Endothelial cell of umbilical vein (primary cell): ENCODE results near the gene ELK3.

ENCODE experiments used
- CTCF ChIP-seq, 2 donors: IDR thresholded peaks; 1 replicate in 1 of 2; 2 replicates in 1 of 2; pipeline ENCODE4 v1.5.1; 2011; ENCODE audit warnings: low read length in 2 of 2, mild to moderate bottlenecking in 2 of 2, moderate library complexity in 2 of 2, control low read depth in 1 of 2, inconsistent platforms in 1 of 2, low read depth in 1 of 2; ENCODE audit not compliant: insufficient read depth in 1 of 2; ENCODE audit errors: extremely low read depth in 1 of 2
- EZH2 ChIP-seq: IDR thresholded peaks from 2 replicates; pipeline ENCODE4 v1.6.1; 2012; ENCODE audit warnings: borderline replicate concordance, low read depth, mild to moderate bottlenecking, moderate library complexity, low read length, inconsistent platforms; ENCODE audit not compliant: severe bottlenecking
- FOS ChIP-seq: IDR thresholded peaks from 2 replicates; pipeline ENCODE4 v1.6.1; 2011; ENCODE audit warnings: mild to moderate bottlenecking, low read length, moderate library complexity, borderline replicate concordance; ENCODE audit not compliant: insufficient read depth
- GATA2 ChIP-seq: IDR thresholded peaks from 2 replicates; pipeline ENCODE4 v1.7.0; 2011; ENCODE audit warnings: low read depth, mild to moderate bottlenecking, moderate library complexity, mixed read lengths, low read length; ENCODE audit not compliant: insufficient read length, insufficient read depth
- JUN ChIP-seq: IDR thresholded peaks from 2 replicates; pipeline ENCODE4 v1.6.1; 2011; ENCODE audit warnings: borderline replicate concordance, low read depth; ENCODE audit not compliant: insufficient read length, insufficient read depth
- MYC ChIP-seq: IDR thresholded peaks from one replicate; pipeline ENCODE4 v1.6.1; 2011; ENCODE audit warnings: mild to moderate bottlenecking, low read depth, low read length
- POLR2A ChIP-seq: IDR thresholded peaks from 2 replicates; pipeline ENCODE4 v1.6.1; 2012; ENCODE audit warnings: low read depth, mild to moderate bottlenecking, control low read depth, low read length
- POLR2AphosphoS5 ChIP-seq: IDR thresholded peaks from 2 replicates; pipeline ENCODE4 v1.6.1; 2012; ENCODE audit warnings: low read depth, mild to moderate bottlenecking, control low read depth, low read length, moderate library complexity; ENCODE audit not compliant: insufficient read depth

- no peak for TF ChIP-seq EZH2
- no peak for TF ChIP-seq CTCF (IDR thresholded peaks at IDR 0.05; ENCODE audit: extremely low read depth in 1 of 2, insufficient read depth in 1 of 2, low read depth in 1 of 2, low read length in 2 of 2)
- TF ChIP-seq POLR2AphosphoS5: no peak
- TF ChIP-seq POLR2A: no peak
- TF ChIP-seq MYC: no peak
- TF ChIP-seq FOS: no peak
- TF ChIP-seq GATA2: no peak
- no peak for TF ChIP-seq JUN
These were observed 7.4 kb upstream of the ELK3 start for GRCh38 chr12:96186607-96187301.
